ENCODE results near the gene ZBTB1.
A peak's percentile ranks its signal among the peaks of the same experiment; 100 is the strongest.

The ZBTB1 gene

DNA sequence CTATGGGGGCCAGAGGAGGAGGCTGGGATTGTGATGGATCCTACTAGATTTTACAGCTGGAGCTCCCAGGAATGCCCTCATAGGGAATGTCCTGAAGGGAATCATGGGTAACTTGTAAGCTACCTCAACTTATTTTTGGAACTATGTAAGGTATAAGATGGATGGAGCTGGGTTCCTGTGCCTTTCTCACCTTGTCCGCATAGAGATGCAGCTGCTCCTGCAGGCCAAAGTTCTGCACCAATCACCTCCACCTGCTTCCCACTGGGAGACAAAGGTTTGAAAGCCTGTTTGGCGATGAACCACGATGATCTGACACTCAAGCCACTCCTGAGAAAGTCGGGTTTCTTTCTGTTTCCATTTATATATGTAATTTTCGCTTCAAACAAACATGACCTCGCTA lies 39.9 kb upstream of the ZBTB1 start:
- Histone ChIP-seq H3K4me3 (ENCODE audit: low read depth in 1 of 2, low read length in 1 of 2) (no peak overlapping the region), H3K36me3 (no peaks in the 10 kb centered on the region), H3K9me3 (no peaks in the 10 kb centered on the region), H3K27ac (no peak overlapping the region), H3K27me3 (peaks cover 67% of the 10 kb centered on the region), H3K4me1 (ENCODE audit: control insufficient read depth in 1 of 2, insufficient read depth in 1 of 2, low read depth in 1 of 2, low read length in 1 of 2) (peaks cover 23 to 32% of the 10 kb centered on the region in 2 experiments)
- TF ChIP-seq, protein P1, sequence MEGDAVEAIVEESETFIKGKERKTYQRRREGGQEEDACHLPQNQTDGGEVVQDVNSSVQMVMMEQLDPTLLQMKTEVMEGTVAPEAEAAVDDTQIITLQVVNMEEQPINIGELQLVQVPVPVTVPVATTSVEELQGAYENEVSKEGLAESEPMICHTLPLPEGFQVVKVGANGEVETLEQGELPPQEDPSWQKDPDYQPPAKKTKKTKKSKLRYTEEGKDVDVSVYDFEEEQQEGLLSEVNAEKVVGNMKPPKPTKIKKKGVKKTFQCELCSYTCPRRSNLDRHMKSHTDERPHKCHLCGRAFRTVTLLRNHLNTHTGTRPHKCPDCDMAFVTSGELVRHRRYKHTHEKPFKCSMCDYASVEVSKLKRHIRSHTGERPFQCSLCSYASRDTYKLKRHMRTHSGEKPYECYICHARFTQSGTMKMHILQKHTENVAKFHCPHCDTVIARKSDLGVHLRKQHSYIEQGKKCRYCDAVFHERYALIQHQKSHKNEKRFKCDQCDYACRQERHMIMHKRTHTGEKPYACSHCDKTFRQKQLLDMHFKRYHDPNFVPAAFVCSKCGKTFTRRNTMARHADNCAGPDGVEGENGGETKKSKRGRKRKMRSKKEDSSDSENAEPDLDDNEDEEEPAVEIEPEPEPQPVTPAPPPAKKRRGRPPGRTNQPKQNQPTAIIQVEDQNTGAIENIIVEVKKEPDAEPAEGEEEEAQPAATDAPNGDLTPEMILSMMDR (IDR thresholded peaks at IDR 0.05) = no peak

DNA sequence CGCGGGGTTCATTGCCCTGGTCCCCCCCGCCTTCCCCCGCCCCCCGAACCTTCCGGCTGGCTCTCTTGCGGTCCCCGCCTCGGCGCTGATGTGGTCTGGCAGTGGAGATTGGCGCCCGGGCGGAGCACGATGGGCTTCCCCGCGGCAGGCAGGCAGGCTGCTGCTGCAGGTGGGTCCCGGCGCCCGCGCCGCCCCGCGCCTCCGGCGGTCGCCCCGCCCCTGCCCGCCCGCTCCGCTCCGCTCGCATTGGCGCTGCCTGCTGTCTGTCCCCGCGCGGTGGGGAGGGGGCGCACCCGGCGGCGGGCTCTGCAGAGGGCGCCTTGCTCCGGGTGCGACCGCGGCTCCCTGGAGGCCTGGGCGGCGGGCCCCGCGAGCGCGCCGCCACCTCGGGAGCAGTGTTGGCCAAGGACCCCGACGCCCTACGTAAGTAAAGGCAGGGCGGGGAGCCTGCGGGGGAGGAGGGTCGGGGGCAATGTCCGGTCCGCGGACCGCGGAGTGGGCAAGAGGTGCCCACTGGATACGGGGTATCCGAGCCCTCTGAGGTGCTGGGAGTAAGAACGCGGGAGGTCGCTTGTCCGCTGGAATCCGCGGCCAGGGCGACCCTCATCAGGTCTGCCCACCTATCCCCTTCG lies 39.3 kb upstream of the ZBTB1 start, which contains the start of gene AKAP5:
TSS of gene AKAP5 (plus strand) at position 309 of the 632 bp plus-strand sequence. CDS start 2,896 bp downstream, outside the sequence.
- Histone ChIP-seq H3K27me3 (peaks cover 74% of the 10 kb centered on the region), H3K4me3 (ENCODE audit: low read depth in 1 of 2, low read length in 1 of 2) (peak within 1 kb of the TSS; percentile 22 to 47), H3K27ac (no peak within 1 kb of the TSS), H3K4me1 (ENCODE audit: control insufficient read depth in 1 of 2, insufficient read depth in 1 of 2, low read depth in 1 of 2, low read length in 1 of 2) (peaks cover 23 to 29% of the 10 kb centered on the region in 2 experiments), H3K9me3 (no peaks in the 10 kb centered on the region), H3K36me3 (no peaks in the 10 kb centered on the region)
- TF ChIP-seq, protein P1 (IDR thresholded peaks at IDR 0.05) = no peak

DNA sequence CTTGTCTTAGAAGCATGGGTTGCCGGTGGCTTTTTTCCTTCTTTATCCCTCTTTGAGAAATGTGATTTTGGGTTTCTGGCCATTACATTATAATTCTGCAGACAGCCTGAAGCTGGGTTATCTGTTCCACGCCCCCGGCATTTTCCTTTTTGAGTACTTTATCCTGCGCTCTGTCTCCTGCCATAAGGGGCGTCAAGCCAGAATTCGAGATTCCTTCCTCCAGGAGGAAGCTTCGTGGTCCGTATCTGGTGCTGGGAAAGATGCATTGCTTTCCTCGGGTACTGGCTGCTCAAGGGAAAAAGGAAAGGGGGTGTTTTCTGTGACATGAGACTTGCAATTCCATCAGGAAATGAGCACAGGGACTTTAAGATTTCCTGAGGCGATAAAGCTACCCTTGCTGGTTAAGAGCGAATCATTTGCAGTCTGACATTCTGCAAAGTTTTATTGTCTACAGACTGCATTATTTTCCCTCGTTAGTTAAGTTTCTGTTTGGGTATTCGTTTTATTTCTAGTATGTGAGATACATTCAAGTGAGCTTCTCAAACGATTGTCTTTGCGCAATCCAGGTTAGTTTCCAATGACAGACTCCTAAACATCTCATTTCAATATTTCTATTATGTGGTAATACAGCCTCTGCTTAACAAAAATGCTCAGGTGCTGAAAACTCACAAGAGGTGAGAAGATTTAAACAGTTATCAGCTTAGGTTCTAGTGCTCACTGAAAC lies 38.6 kb upstream of the ZBTB1 start:
- H3K36me3 ChIP-seq = no peaks in the 10 kb centered on the region
- H3K4me3 ChIP-seq (ENCODE audit: low read depth in 1 of 2, low read length in 1 of 2) = peak overlapping the region; percentile 22 to 47
- peaks cover 23 to 29% of the 10 kb centered on the region in 2 experiments for H3K4me1 ChIP-seq (ENCODE audit: control insufficient read depth in 1 of 2, insufficient read depth in 1 of 2, low read depth in 1 of 2, low read length in 1 of 2)
- H3K27me3 ChIP-seq = peaks cover 74% of the 10 kb centered on the region
- H3K27ac ChIP-seq = no peak overlapping the region
- no peaks in the 10 kb centered on the region for H3K9me3 ChIP-seq
- TF ChIP-seq, protein P1 (IDR thresholded peaks at IDR 0.05) = no peak

DNA sequence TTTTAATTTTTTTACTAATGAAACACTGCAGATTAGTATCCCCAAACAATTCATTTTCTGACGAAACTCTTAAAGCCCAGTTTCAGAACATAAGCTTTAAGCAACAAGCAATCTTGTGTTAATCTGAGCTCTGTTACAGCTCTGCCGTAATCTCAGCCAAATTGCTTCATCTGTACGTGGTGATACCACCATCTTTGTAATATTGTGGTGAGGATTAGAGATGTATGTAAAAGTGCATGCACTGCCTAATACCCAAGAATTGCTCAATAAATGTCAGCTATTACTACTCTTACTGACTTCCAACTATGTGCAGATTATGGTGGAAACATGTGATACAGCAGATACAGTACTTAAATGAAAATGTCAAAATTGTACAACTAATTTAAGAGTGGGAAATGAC lies 37.5 kb upstream of the ZBTB1 start:
- TF ChIP-seq, protein P1 (IDR thresholded peaks at IDR 0.05) = no peak
- Histone ChIP-seq H3K27ac (no peak overlapping the region), H3K9me3 (no peaks in the 10 kb centered on the region), H3K4me3 (ENCODE audit: low read depth in 1 of 2, low read length in 1 of 2) (no peak overlapping the region), H3K4me1 (ENCODE audit: control insufficient read depth in 1 of 2, insufficient read depth in 1 of 2, low read depth in 1 of 2, low read length in 1 of 2) (peaks cover 23 to 29% of the 10 kb centered on the region in 2 experiments), H3K27me3 (peaks cover 85% of the 10 kb centered on the region), H3K36me3 (no peaks in the 10 kb centered on the region)

DNA sequence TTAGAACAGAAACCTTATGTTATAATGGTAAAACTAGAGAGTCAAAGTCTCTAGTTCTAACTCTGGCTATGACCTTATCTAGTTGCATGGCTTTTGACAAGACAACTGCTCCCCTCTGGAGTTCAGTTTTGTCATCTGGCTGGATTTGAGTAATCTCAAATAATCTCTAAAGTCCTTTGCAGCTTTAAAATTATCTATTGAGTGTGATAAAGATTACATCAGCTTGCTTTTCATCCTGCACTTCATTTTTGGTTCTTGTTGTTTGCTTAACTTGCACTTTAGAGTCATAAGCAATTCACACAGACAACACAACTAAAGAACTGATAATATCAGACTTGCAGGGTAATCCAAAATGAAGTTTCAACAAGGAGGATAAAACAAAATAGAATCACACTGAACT lies 37.0 kb upstream of the ZBTB1 start:
- Histone ChIP-seq H3K4me3 (ENCODE audit: low read depth in 1 of 2, low read length in 1 of 2) (no peak overlapping the region), H3K9me3 (no peaks in the 10 kb centered on the region), H3K27ac (no peak overlapping the region), H3K4me1 (ENCODE audit: control insufficient read depth in 1 of 2, insufficient read depth in 1 of 2, low read depth in 1 of 2, low read length in 1 of 2) (peaks cover 23 to 29% of the 10 kb centered on the region in 2 experiments), H3K36me3 (no peaks in the 10 kb centered on the region), H3K27me3 (peaks cover 87% of the 10 kb centered on the region)
- TF ChIP-seq, protein P1 (IDR thresholded peaks at IDR 0.05) = no peak

Data from neutrophil (primary cell).